GM18508 (cell line): ENCODE results near the gene TMCC1.
"Not testable (repeated sequence)": the region's sequence is repeated elsewhere in the genome, so short reads cannot be mapped to it uniquely, and the experiment has no call there.

Source experiments
- ATAC-seq: cut with Tn5 transposase; IDR thresholded peaks from one replicate; pipeline ENCODE4 v1.9.1; 2021; ENCODE audit warnings: moderate number of reproducible peaks; ENCODE audit not compliant: insufficient read depth, unreplicated experiment

TMCC1 gene

DNA sequence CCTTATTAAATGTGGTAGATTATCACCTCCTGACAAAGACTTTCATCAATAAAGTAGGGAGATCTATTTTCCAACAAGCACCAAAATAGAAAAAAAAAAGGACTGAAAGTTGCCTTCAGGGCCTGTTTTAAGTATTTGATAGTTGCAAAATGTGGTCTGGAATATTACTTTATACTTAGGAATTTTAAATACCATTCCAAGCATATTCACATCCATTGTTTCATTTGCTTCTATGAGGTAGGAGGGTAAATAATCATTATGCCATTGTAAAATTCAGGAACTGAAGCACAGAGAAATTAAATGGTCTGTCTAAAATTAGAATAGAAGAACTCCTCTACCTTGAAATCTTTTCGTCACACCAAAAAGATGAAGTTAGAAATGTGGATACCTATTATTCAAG, 110.0 kb downstream of the TMCC1 start:
- ATAC-seq, result no peak

- no peak for ATAC-seq
Observed at GRCh38 chr3:129778871-129779270, 114.6 kb downstream of the TMCC1 start.

GRCh38 chr3:129777806-129778205, 115.7 kb downstream of the TMCC1 start:
- ATAC-seq, result no peak

DNA sequence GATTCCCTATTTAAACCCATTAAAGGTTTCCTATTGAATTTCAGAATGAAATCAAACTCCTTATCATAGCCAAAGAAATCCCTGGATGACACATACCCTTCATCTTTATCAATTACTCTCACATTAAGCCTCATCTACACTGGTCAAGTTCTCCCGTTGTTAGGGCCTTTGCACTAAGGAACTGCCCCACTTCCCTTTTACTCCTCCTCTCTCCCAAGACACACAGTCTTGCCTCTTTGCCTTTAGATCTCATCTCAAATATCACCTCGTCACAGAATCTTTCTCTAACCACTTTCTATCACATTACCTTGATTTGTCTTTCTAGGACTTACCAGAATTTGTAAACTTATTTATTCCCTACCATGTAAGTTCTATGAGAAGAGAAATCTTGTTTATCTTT, 117.6 kb downstream of the TMCC1 start:
- ATAC-seq, result no peak

GRCh38 chr3:129773691-129774663, 119.5 kb downstream of the TMCC1 start:
- ATAC-seq, result no peak

DNA sequence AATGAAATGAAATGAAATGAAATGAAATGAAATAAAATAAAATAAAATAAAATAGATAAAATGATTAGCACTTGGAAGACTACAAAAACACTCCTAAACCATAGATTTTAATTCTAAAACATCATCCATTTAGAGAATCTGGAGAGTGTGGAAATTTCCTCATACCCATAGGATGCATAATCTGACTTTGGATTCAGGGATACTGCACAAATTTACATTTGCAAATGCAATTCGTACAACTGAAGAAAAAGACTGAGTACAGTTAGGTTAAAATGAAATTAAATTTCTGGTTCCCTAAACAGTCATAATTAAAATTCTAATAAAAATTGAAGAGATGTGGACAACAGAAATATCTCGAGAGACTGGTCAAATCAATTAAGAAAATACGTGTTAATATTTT, 122.9 kb downstream of the TMCC1 start:
- ATAC-seq, result no peak

DNA sequence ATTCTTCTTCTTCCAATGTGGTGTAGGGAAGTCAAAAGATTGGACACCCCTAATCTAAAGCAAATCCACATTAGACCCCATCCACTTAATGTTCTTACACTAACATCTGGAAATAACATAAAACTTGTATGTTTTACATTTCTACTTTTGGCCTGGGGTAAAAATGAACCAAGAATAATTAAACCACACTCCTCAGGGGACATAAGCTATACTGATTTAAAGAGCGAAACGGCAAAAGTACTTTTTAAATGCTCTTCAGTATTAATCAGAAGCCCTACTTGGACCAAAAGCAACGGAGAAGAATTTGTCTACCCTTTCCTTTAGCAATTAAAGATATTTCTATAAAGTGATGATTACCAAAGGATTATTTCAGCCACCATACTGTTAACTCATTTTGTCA, 123.9 kb downstream of the TMCC1 start:
- ATAC-seq, result no peak

DNA sequence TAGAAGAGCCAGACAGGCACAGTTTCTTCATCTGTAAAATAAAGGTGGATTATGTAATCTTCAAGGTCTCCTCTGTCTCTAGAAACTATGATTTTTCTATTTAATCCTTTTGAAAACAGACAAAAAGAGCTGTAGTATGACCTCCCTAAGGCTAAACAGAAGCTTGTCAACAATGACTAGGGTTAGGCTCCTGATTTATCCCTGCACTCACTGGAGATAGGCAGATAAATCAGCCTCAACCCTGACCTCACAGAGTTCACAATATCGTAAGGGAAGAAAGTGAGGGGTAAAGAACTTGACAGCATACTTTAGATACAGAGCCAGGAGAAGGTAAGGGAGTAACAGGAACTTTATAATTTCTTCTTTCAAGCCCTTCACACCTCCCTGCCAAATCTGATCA, 124.8 kb downstream of the TMCC1 start:
- ATAC-seq, result no peak

DNA sequence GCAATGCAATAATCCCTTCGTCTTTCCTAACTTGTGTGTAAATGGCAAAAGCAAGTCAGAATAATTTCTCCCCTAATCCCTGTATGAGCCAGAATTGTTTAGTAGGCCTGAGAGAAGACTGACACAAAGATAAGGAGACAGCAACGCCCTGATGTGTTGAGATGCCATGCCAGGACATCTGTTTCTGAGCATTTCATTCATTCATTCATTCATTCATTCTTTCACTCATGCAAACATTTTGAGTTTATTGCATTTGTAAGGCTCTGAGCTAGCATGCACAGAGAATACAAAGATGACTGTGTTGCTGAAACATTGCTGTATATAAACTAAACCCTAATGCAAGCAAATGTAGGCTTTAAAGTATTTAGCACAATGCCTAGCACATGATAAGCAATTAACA, 127.4 kb downstream of the TMCC1 start:
- no peak for ATAC-seq

- no peak for ATAC-seq
Observed at GRCh38 chr3:129764090-129764489, 129.4 kb downstream of the TMCC1 start.

DNA sequence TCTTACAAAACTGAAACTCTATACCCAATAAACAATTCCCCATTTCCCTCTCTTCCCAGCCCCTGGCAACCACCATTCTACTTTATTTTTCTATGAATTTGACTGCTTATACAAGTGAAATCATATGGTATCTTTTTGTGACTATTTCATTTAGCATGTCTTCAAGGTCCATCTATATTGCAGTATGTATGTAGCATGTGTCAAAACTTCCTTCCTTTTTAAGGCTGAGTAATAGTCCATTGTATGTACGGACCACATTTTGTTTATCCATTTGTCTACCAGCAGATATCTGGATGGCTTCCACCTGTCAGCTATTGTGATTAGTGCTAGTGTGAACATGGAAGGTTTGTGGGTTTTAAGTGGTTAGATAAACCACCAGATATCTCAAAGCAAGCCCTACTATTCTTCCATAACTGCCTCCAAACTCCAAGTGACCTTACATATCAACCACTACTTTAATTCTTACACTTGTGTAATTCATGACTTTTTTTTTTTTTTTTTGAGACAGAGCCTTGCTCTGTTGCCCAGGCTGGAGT, 134.7 kb downstream of the TMCC1 start:
- ATAC-seq, result no peak

DNA sequence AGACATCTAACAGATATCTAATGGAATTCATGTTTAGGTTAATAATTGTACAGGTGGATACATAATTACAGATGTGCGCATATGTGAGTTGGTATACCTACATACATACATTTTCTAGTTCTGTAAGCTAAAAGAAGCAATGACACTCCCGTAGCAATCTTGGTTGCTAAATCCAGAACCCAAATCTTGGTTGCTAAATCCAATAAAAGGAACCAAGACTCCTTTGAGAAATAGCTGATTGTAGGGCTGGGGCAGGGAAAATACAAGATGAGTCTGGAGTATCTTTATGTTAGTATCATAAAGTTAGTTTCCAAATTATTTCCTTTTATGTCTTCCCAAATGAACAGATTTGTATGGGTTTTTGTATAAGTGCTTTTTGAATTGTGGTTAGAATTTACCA, 135.2 kb downstream of the TMCC1 start:
- ATAC-seq, result no peak

GRCh38 chr3:129756871-129757270, 136.6 kb downstream of the TMCC1 start:
- ATAC-seq, result no peak

- ATAC-seq, result not testable (repeated sequence)
Observed at GRCh38 chr3:129751105-129751504, 142.4 kb downstream of the TMCC1 start.

- no peak for ATAC-seq
Observed at GRCh38 chr3:129749692-129750091, 143.8 kb downstream of the TMCC1 start.

DNA sequence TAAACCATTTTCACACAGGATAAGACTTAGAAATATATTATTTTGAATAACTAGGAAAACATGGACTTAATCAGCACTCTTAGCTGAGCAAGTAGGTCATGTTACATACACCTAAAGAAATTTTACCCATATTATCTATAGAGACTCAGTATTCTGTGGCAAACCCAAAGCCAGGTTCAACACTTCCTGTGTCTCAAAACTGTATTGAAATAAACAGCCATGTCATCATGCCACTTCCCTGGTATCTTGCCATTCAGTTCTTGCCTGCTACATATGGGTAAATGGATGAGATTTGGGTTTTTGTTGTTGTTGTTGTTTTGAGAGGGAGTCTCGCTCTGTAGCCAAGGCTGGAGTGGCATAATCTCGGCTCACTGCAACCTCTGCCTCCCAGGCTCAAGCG, 145.5 kb downstream of the TMCC1 start:
- no peak for ATAC-seq

GRCh38 chr3:129747136-129747535, 146.4 kb downstream of the TMCC1 start:
- ATAC-seq, result no peak

GRCh38 chr3:129746629-129747028, 146.9 kb downstream of the TMCC1 start:
- ATAC-seq, result no peak

- no peak for ATAC-seq
Observed at GRCh38 chr3:129745253-129745652, 148.3 kb downstream of the TMCC1 start.

- ATAC-seq, result no peak
Observed at GRCh38 chr3:129741794-129742193, 151.7 kb downstream of the TMCC1 start.

GRCh38 chr3:129740090-129740489, 153.4 kb downstream of the TMCC1 start:
- no peak for ATAC-seq

GRCh38 chr3:129739634-129740033, 153.9 kb downstream of the TMCC1 start:
- no peak for ATAC-seq
